ENCODE data around the gene ZNF200.

- TF ChIP-seq POLR2A (IDR thresholded peaks at IDR 0.05; ENCODE audit: borderline replicate concordance, extremely low read depth, insufficient read depth, insufficient read length) = no peak
- no peak for TF ChIP-seq CTCF (IDR thresholded peaks at IDR 0.05 in 2 of 3, conservative IDR thresholded peaks at IDR 0.05 in 1 of 3; ENCODE audit: borderline replicate concordance in 1 of 3, insufficient read depth in 1 of 3, low read depth in 2 of 3, low read length in 2 of 3)
These were observed 18.0 kb upstream of the ZNF200 start for GRCh38 chr16:3252967-3253366.
